Left cardiac atrium (tissue), 4 donors: ENCODE results near the gene NEGR1. TPM values are rescaled to one million over a fixed set of nuclear protein-coding genes. Genes with fewer than 3 reads are reported as not detected.
"Not testable (repeated sequence)": the region's sequence is repeated elsewhere in the genome, so short reads cannot be mapped to it uniquely, and the experiment has no call there.

ENCODE experiments used
- ATAC-seq, 2 donors: fragments of 200-7000 bp; cut with Tn5 transposase; one replicate each; pipeline ENCODE4 v1.9.1; 2020; ENCODE audit warnings: mild to moderate bottlenecking in 2 of 2, moderate library complexity in 2 of 2
- DNase-seq: peaks from one replicate; pipeline ENCODE4 v3.0.0-alpha.2; 2020
- intact Hi-C, 2 donors: fragments of 100-400 bp; cut with DNase I; formaldehyde crosslinking; loops; one replicate each; pipeline versions ENCODE4 v1.14.1 to v1.15.1; 2022 to 2023
- total RNA-seq, 2 donors: library from RNA; stranded (reverse); fragmentation: NEBNext Ultra II Directional; extraction: Animal tissue kit (Norgen Biotek cat#: 25700); gene quantifications; one replicate each; pipeline ENCODE4 v1.2.1, GENCODE V29; 2021
- donor health status: DM: no; HTN: yes; CAD: no.
- donor health status: DM: no; HTN: yes; CAD: no; lungs with severe emphysema.
- donor health status: DM: yes; HTN: yes; CAD: no.
- donor health status: Dilated cardiomyopathy.

The NEGR1 gene
- total RNA-seq, 2 donors from 2014 or later: 18.8 to 22.4 TPM

DNA sequence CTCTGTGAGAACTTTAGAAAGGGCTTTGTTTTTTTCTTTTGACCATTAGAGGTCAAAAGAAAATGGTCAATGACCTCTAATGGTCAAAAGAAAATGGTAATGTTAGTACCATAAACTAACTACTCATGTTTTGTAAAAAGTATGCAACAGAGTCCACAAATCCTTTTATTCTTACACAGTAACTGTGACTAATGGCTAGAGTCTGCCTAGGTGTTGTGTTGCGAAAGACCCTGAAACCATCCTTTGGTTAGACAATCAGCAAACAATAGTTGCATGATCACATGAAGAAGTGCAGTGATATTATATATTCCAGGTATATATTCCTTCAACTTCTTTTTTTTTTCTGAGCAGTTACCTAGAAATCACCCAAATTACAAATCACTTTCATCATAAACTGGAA is 40.9 kb downstream of the NEGR1 start:
- no peak for ATAC-seq
- intact Hi-C loops: no loop called here
- no peak for DNase-seq

DNA sequence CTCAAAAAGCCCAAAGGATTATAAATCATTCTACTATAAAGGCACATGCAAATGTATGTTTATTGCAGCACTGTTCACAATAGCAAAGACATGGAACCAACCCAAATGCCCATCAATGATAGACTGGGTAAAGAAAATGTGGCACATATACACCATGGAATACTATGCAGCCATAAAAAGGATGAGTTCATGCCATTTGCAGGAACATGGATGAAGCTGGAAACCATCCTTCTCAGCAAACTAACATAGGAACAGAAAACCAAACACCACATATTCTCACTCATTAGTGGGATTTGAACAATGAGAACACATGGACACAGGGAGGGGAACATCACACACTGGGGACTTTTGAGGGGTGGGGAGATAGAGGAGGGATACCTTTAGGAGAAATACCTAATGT is 46.4 kb downstream of the NEGR1 start:
- intact Hi-C loops, DNase-seq, ATAC-seq: not testable (repeated sequence)

DNA sequence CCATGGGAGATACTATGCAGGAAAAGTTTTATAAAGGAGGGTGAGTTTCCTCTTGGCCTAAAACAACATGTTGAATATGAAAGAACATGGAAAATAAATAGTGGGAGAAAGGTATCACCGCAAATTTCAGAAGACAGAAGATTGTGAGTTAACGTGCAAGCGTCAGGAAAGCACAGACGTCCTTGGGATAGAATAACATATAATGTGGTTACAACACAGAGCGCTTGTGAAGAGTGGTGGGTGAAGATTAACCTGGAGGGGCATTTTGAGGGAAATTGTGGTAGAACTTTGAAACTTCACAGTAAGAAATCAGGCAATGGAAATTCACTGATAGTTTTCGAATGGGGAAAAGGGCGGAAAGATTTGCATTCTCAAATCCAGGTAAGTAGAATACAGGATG is 47.3 kb downstream of the NEGR1 start:
- DNase-seq (no peak), ATAC-seq (no peak)
- intact Hi-C loops: no loop called here

GRCh38 chr1:72230746-72231145 is 51.6 kb downstream of the NEGR1 start:
- intact Hi-C loops: no loop called here
- DNase-seq (no peak), ATAC-seq (no peak)

DNA sequence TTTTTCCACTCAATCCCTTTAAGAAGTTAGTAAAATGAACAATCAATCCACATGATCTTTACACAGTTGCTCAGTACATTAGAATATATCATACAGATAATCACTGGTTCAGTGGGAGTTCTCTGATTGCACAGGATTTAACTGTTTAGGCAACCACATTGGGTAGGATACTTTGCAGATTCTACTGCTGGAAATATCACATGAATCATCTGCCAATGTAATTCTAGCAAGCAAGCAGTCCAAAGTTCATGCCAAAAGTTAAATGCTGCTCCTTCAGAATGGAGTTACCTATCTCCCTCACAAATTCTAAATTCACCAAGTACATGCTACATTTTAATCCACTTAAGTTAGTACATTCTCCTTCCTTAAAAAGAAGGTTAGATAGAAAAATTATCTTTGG is 52.4 kb downstream of the NEGR1 start:
- intact Hi-C loops: no loop called here
- no peak for DNase-seq
- no peak for ATAC-seq

GRCh38 chr1:72227667-72228066 is 54.7 kb downstream of the NEGR1 start:
- DNase-seq (no peak), ATAC-seq (no peak)
- intact Hi-C loops: no loop called here

- intact Hi-C loops: no loop called here
- ATAC-seq (no peak), DNase-seq (no peak)
Measured at GRCh38 chr1:72224506-72224905, 57.8 kb downstream of the NEGR1 start.

- ATAC-seq: no peak
- intact Hi-C loops: no loop called here
Measured at GRCh38 chr1:72221811-72222210, 60.5 kb downstream of the NEGR1 start.

GRCh38 chr1:72218141-72218739 is 64.1 kb downstream of the NEGR1 start:
- ATAC-seq (no peak), DNase-seq (no peak)
- intact Hi-C loops: no loop called here

More at GRCh38 chr1:72221811-72222210, 60.5 kb downstream of the NEGR1 start:
- no peak for DNase-seq

DNA sequence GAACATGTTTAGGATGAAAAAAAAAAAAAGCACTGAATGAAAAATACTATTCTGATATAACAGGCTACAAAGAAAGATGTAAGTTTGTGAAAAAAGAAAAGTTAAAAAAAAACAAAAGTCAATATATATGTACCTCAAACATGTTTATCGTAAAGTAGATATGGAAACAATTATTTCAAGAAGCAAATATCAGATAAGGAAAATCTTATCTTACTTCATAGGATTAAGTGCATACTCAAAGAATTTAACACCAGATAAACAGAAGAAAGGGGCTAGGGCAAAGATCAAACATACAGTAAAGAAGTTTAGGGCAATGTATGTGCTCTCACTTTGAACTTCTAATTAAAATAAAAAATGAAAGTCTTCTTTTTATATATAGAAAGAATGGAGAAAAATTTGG is 75.3 kb downstream of the NEGR1 start:
- intact Hi-C loops: no loop called here
- ATAC-seq (no peak), DNase-seq (no peak)

GRCh38 chr1:72202761-72203160 is 79.6 kb downstream of the NEGR1 start:
- intact Hi-C loops: no loop called here
- ATAC-seq (no peak), DNase-seq (no peak)

DNA sequence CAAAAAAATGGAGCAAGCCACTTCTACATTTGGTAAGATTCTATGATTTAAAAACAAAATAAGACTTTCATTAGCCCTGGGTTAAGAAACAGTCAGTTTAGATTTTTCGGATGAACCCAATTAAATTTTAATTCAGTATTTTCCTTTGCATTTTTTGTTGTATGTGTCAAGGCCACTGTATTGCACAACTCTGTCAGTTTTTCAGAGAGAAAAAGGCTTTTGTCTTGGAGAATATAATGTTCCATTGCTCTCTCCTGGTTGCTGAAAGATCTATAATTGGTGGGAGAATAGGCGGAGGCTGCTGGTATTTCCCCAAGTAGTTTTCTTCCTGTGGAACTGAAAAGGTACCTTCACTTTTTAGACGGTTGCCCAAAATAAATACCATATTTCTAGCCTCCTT is 84.6 kb downstream of the NEGR1 start:
- intact Hi-C loops: no loop called here
- DNase-seq: no peak
- no peak for ATAC-seq

DNA sequence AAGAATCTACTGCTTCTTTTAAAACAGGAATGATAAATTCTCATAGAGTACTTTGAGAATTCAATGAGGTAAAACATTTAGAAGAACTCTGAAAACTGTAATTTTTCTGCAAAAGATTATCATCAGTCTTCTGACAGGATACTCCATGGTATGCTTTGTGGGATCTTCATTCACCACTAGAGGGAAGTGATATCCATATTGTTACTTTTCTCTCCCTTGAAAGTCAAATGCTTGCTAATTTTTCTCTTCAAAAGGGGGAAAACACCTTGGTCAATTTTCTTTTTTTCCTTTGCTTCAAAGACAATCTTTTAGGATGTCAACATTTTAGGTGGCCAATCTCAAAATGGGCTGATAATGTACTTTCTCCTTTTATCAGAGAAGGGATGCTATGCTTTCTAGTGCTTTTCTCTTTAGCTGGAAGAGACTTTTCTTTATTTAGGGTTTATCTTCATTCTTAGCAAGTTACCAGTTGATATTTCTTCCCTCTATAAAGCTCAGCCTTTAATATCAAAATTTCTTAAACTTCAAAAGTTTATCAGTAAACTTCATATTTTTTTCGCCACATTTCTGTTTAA is 95.5 kb downstream of the NEGR1 start:
- DNase-seq (no peak), ATAC-seq (no peak)
- intact Hi-C loops: no loop called here

DNA sequence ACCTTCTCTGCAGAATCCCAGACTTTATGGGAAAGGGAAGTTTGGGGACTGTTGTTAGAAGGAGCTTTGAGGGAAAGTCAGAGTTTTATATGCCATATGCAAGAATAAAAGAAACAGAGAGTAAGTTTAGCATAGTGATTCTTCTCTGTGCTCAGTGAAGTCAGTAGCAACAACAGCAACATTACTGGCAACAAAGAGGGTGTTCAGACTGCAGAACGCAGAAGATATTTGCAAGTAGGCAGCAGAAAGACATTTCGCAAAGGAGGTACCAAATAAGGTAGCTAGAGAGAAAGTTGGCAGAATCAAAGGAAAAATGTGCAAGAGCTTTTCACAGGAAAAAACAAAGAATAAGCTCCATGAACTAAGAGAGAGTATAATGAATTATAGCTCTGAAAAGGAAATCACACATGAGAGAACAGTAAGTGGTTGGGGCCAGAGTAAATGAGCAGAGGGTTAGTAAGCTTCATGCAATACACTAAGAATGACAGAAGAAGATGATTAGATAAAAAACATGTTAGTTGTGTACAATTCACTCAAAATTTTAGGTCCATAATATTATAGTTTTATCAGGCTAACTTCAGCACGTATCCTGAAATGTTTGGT is 98.1 kb downstream of the NEGR1 start:
- intact Hi-C loops: no loop called here
- DNase-seq: no peak
- peak in 1 of 2 donors; percentile 18 for ATAC-seq

DNA sequence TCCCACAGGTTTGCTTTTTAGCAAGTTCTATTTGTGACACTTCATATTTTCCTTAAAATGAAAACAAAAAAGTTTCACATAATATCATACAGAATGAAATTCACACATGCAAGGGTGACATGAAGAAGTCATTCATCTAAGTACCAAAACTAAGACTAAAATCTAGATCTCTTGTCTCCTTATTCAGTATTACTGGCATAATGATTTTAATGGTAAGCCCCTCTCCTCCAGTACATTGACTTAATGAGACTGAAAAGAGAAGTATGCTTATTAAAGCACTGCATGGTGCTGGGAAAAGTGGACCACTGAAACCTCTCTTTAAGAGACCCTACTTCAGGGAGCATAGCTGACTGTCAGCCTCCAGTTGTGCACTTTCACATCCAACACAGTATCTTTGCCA is 99.5 kb downstream of the NEGR1 start:
- no peak for ATAC-seq

GRCh38 chr1:72178266-72178665 is 104.1 kb downstream of the NEGR1 start:
- no peak for DNase-seq
- intact Hi-C loops: no loop called here
- ATAC-seq: peak in 1 of 2 donors; percentile 80

More for the DNA sequence above, 99.5 kb downstream of the NEGR1 start:
- DNase-seq: no peak
- intact Hi-C loops: no loop called here

DNA sequence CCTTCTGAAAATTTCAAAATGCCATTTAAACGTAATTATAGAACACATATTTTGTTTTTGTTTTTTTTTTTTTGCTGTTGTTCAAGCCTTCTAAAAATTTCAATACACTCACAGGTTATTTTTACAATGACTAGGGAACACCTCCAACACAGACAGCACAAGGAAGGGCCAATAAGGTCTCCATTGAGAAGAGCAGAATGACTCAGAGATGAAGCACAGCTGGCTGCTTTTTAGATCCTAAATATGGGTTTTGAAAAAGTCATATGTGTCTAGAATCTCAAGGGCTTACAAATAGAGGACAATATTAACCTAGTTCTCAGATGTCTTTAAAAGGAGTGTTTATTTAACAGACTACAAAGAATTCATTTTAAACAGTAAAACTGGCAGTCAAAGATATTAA is 104.6 kb downstream of the NEGR1 start:
- intact Hi-C loops: no loop called here
- DNase-seq (no peak), ATAC-seq (peak in 1 of 2 donors; percentile 69)

DNA sequence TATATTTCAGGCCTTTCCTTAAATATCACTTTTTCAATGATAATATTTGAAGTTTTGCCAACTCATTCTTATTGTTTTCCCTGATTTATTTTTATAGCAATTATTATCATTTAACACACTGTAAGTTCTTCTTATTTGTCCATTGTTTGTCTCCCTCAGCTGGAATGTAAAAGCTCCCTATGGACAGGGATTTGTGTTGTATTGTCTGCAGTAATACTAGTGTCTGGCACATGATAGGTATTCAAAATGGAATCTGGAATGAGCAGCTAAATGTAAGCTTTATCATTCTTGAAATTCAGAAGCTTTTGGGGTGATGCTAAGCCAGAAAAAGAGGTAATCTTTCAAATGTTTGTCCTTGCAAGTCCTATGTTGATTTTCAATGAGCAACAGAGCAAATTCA is 112.1 kb downstream of the NEGR1 start:
- intact Hi-C loops: no loop called here
- no peak for ATAC-seq
- DNase-seq: no peak

DNA sequence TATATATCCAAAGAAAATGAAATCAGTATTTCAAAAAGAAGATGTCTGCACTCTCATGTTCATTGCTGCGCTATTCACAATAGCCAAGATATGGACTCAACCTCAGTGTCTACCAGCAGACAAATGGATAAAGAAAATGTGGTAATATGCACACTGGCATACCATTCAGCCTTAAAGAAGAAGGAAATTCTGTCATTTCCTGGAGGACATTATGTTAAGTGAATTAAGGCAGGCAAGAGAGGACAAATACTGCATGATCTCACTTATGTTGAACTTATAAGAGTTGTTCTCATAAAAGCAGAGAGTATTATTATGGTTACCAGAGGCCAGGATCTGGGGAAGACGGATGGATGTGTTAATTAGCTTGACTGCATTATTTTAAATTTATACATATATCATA is 115.9 kb downstream of the NEGR1 start:
- ATAC-seq (no peak), DNase-seq (no peak)
- intact Hi-C loops: no loop called here

GRCh38 chr1:72150508-72150907 is 131.8 kb downstream of the NEGR1 start:
- intact Hi-C loops: no loop called here
- no peak for DNase-seq
- no peak for ATAC-seq

DNA sequence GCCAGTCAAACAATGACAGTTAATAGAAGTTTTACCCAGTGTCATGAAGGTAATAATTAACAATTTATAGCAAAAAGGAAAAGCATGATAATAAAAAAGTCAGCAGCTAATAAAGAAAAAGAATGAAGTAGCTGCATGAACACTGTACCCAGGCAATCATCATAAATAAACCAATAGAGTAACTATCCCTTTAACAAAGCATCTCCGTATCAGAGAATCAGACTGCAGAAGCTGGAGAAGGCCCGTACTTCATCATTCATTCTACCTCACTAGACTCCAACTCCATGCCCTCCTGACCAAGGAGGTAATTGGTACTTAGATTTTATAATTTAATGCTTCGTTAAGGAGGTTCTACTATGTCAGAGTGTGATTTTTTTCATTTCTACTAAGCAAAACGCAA is 140.5 kb downstream of the NEGR1 start:
- intact Hi-C loops: no loop called here
- no peak for DNase-seq
- no peak for ATAC-seq
